NCI-H146 treated with DMSO at 0.1 percent for 48 hours (cell line): Measurements from ENCODE around the gene AKR1C4.
"Not testable (repeated sequence)": the region's sequence is repeated elsewhere in the genome, so short reads cannot be mapped to it uniquely, and the experiment has no call there.

Experiments used
- DNase-seq: peaks from one replicate; lab custom pipeline; 2025; ENCODE audit not compliant: unreplicated experiment; lab: John Stamatoyannopoulos, UW

Gene AKR1C4

DNA sequence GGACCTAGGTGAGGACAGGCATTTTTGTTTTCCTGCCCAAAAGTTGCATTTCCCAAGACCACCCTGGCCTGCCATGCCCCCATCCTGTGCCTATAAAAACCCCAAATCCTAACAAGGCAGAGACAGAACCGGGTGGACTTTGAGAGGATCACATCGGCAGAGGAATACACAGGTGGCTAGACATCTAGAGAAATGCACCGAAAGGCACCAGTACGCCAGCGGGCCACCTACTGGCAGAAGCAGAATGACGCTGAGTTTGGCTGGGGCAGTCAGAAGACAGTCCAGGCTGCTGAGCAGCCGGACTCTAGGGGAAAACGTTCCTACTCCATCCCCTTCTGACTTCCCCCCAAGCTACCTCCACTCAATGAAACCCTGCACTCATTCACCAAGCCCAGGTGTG, 2.8 kb downstream of the AKR1C4 start:
- DNase-seq: peak; percentile 81

DNA sequence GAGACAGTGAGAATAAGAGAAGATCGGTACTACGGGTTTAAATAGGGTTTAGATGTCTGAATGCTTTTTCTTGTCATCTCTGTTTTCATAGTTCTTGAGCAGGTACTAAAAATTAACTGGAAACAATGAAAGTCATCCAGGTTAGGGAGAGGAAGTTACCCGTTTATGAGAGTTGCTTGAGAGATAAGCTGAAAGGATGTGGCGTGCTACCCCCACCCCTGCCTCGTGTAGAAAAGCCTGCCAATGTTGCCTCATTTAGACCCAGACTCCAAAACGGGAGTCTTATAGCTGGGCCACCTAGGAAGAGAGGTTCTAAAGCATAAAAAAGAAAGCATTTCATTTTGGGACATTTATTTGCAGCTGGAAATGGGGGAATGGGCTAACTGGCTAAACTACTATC, 10.2 kb downstream of the AKR1C4 start:
- DNase-seq: no peak

DNA sequence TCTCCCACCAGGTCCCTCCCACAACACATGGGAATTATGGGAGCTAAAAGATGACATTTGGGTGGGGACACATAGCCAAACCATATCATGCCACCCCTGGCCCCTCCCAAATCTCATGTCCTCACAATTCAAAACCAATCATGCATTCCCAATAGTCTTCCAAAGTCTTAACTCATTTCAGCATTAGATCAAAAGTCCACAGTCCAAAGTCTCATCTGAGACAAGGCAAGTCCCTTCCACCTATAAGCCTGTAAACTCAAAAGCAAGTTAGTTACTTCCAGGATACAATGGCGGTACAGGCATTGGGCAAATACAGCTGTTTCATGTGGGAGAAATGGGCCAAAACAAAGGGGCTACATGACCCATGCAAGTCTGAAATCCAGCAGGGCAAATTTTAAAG, 13.1 kb downstream of the AKR1C4 start:
- DNase-seq: not testable (repeated sequence)

DNA sequence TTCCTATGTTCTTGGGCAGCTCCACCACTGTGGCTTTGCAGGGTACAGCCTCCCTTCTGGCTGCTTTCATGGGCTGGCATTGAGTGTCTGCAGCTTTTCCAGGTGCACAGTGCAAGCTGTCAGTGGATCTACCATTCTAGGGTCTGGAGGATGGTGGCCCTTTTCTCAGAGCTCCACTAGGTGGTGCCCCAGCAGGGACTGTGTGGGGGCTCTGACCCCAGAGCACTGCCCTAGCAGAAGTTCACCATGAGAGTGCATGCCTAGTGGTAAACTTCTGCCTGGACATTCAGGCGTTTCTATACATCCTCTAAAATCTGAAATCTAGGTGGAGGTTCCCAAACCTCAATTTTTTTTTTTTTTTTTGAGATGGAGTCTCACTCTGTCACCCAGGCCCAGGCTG, 13.6 kb downstream of the AKR1C4 start:
- not testable (repeated sequence) for DNase-seq

DNA sequence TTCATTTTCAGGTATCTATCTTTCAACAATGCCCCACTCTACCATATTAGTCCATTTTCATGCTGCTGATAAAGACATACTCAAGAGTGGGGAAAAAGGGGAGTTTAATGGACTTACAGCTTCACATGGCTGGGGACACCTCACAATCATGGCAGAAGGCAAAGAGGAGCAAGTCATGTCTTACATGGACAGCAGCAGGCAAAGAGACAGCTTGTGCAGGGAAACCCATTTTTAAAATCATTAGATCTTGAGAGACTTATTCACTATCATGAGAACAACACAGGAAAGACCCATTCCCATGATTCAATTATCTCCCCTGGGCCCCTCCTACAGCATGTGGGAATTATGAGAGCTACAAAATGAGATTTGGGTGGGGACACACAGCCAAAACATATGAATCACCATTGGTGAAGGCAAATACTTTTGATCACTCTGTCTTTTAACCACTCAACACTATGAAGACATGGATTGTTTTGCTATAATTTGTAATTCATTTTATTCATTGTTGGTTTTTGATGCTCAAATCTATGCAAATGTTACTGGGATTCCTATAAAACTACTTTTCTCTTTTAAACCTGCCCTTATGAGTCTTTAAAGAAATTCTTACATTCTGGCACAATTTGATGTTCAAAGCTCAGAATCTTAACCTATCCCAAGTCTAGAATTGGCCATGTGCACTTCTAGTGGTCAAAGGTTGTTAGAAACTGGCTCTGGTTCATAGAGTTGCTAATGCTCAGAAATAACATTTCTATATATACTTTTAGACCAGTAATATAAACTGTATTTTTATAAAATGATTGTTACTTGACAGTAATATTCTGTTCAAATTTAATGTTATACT, 15.3 kb downstream of the AKR1C4 start:
- DNase-seq: no peak

DNA sequence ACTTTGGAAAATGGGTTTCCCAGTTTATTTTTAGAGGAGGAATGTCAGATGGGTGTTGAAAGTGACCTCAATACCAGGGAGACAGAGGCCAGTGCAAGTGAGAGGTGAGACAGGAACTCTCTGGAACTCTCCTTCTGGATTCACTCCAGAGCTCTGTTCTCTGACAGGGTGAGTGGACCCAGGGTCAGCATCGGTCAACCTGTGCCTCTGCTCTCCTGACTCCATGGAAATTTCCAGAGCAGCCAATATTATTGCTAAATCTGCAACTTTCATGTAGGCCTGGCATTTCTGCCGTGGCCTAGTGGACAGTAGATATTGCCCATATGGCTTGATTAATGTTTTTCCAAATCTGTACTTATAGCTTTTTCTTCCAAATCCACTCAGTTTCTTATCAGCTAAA, 20.2 kb downstream of the AKR1C4 start:
- no peak for DNase-seq

DNA sequence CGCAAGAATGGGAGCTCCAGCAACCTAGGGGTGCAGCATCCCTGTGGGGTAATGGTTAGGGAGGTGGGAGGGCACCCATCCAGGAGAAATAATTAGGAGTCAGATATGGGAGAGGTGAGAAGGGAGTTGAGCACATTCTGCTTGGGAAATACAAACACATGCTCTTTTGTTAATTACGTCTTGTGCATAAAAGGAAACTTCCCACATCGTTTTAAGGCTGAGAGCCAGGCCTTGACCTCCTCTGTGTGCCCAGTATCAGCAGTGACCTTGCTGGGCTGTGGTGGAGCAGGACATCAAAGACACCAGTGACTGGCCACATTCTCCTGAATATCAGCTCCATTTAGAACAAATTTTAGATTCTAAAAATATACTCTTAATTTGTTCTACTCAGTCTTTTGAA, 22.6 kb downstream of the AKR1C4 start:
- no peak for DNase-seq

DNA sequence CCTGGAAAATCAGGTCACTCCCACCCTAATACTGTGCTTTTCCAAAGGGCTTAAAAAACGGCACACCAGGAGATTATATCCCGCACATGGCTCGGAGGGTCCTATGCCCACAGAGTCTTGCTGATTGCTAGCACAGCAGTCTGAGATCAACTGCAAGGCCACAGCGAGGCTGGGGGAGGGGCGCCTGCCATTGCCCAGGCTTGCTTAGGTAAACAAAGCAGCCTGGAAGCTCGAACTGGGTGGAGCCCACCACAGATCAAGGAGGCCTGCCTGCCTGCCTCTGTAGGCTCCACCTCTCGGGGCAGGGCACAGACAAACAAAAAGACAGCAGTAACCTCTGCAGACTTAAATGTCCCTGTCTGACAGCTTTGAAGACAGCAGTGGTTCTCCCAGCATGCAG, 26.3 kb downstream of the AKR1C4 start:
- not testable (repeated sequence) for DNase-seq

DNA sequence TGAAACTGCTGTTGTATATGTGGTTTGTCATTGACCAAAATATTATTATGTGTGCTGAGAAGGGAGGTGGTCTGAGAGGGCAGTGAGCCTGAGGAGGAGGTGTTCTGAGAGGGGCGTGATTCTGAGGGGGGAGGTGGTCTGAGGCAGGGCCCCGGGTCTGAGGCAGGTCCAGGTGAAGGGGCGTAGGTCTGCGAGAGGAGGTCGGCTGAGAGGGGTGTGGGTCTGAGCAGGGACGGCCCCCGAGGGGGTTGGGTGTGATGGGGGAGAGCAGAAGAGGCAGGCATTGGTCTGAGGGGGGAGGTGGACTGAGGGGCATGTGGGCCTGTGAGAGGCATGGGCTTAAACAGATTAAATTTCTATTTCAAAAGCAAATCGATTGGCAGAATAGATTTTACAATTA, 32.4 kb downstream of the AKR1C4 start:
- no peak for DNase-seq

DNA sequence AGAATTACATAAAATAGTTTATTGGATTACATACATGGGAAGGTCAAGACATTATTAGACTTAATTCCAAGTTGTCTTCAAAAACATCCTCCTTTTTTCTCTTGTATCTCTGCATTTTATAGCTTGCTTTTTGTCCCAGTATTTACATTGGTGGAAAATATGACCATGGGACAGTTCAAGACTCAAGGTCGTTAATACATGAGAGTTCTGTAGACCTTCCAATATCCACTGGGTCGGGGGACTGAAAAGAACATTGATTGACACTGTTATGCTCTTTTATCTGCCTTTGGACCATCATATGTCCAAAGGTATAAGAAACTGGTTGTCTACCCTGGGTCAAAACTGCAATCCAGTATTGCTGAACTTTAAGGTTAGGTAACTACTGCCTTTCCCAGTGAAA, 36.7 kb downstream of the AKR1C4 start:
- no peak for DNase-seq

DNA sequence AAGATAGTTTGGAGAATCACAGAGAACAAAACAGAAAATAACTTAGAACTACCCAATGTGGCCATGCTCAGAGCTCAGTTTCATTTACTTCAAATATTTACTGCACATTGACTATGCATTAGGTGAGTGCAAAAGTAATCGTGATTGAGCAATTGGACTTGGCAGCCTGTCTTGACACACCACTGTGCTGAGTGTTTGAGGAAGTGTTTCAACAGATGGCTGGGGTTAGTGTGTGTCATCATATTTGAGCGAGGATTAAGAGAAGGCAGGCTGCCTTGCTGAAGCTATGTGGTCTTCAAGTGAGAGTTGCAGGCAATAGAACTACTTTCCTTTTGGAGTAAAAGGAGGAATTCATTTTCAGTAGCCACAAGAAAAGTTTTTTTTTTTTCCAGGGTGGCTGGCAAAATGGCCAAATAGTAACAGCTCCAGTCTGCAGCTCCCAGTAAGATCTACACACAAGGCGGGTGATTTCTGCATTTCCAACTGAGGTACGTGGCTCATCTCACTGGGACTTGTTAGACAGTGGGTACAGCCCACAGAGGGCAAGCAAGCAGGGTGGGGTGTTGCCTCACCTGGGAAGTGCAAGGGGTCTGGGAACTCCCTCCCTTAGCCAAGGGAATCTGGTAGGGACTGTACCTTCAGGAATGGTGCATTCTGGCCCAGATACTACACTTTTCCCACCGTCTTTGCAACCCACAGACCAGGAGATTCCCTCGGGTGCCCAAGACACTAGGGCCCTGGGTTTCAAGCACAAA, 37.6 kb downstream of the AKR1C4 start:
- DNase-seq: no peak

DNA sequence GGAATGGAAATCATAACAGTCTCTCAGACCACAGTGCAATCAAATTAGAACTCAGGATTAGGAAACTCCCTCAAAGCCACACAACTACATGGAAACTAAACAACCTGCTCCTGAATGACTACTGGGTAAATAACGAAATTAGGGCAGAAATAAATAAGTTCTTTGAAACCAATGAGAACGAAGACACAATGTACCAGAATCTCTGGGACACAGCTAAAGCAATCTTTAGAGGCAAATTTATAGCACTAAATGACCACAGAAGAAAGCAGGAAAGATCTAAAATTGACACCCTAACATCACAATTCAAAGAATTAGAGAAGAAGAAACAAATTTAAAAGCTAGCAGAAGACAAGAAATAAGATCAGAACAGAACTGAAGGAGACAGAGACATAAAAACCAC, 40.9 kb downstream of the AKR1C4 start:
- not testable (repeated sequence) for DNase-seq

DNA sequence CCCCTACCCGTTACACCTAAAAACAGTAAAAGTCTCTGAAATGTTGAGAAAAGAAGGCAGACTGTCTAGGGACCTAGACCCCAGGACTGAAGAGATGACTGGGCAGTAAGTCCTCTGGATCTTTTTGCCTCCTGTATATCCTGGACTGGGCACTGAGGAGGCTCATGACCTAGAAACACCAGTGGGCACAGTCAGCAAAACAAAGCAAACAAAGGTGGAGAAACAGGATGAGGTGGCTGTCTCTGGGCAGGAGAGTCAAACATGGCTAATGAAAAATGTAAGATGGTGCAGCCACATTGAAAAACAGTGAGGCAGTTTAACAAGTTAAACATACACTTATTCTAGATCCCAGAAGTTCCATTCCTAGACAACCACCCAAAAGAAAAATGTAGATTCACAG, 45.9 kb downstream of the AKR1C4 start:
- no peak for DNase-seq

DNA sequence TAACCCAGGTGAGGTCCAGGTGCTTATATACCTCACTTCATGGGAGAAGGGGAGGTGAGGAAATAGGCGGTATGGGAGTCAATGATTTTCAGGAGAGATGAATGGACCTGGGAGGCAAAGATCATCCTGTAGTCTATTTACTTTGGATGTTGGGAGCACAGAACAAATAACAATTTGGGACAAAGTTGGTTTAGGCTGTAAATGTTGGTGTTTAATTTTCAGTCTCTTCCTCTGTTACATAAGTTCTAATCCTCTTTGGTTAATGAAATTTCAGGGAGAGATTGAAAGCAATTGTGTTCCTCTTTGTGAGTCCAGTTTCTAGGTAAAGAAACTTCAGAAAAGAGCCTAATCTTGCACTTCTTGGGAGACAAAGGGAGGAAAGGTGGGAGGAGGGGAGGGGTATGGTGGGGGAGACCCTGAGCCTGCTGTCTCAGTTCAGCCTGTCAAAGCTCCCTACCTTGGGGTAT, 46.9 kb downstream of the AKR1C4 start:
- no peak for DNase-seq

DNA sequence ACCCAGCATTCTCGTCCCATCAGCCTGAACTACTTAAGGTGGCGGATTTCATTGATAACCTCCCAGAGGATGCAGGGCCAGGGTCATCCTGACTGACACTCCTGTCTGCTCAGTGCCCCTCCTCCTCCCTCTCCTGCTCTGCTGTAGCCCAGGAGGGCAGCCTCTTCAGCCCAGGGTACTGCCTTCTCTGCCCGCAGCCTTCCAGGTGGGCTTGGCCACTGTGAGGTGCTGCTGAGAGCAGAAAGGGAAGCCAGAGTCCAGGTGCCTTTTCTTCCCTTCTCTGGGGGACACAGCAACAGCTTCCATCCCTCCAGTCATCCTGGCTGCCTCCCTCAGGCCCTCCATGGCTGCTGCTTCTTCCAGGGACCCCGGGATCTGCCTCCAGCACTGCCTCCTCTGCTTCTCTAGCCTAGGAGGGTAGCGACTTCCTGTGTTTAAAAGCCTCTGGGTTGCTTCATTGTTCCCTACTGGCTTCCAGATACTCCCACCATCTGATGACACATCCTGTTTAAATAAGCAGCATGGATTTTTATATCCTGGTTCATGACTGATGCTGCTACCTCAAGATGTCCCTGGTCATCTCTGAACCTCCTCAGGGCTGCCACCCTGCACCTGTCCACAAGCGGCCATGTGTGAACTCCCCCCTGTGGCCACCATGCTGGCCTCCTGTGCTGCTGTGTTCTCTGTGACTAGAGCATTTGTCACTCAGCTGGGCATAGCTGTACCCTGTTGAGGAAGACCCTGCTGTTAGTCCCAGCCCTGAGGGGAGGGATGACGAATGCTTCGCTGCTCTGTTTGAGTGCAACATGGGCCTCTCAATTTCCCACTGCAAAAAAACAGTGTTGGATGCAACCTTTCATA, 55.8 kb downstream of the AKR1C4 start:
- peak; percentile 60 for DNase-seq

DNA sequence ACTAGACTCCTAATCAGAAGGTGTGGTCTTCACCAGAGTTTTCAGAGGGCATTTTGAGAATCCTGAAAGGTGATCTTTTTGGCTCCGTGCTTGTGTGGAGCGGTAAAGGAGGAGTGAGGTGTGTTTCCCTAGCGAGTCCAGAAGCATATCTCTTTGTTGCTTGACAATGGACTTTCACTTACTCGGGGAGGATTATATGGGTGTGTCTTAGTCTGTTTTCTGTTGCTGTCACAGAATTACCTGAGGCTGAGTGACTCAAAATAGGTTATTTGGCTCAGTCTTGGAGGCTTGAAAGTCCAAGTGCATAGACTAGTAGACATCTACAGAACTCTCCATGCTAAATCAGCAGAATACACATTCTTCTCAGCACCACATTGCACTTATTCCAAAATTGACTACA, 57.9 kb downstream of the AKR1C4 start:
- DNase-seq: no peak

DNA sequence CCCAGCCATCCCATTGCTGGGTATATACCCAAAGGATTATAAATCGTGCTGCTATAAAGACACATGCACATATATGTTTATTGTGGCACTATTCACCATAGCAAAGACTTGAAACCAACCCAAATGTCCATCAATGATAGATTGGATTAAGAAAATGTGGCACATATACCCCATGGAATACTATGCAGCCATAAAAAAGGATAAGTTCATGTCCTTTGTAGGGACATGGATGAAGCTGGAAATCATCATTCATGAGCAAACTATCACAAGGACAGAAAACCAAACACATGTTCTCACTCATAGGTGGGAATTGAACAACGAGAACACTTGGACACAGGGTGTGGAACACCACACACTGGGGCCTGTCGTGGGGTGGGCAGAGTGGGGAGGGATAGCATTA, 61.1 kb downstream of the AKR1C4 start:
- DNase-seq: not testable (repeated sequence)

DNA sequence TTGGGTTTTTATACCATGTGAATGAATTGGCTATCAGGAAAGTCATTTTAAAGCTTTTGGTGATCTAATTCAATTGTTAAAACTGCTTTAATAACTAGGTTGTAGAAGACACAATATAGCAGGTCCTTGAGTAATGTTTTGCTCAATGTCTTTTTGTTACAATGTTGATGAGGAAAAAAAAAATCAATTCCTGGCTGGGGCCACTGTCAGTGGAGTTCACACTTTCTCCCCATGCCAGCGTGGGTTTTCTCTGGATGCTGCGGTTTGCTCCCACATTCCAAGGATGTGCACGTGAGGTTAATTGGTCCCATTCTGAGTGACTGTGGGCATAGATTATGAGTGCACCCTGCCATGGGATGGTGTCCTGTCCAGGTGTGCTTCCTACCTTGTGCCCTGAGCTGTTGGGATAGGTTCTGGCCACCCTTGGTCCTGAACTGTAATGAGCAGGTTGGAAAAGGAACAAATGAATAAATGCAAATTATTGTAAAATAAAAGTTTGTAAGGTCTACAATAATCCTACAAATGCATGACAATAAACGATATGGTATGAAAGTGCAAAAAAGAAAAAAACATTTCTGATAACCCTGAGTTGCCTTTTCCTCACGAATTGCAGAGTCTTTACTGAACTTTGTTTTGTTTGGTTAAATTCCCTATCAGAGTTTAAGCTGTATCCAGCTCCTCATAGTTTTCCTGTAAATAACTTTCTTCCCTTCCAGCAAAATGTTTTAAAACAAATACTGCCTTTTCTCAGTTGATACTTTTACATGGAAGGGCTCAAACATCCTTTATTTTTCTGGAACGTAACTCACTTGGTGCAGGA, 62.7 kb downstream of the AKR1C4 start:
- no peak for DNase-seq

DNA sequence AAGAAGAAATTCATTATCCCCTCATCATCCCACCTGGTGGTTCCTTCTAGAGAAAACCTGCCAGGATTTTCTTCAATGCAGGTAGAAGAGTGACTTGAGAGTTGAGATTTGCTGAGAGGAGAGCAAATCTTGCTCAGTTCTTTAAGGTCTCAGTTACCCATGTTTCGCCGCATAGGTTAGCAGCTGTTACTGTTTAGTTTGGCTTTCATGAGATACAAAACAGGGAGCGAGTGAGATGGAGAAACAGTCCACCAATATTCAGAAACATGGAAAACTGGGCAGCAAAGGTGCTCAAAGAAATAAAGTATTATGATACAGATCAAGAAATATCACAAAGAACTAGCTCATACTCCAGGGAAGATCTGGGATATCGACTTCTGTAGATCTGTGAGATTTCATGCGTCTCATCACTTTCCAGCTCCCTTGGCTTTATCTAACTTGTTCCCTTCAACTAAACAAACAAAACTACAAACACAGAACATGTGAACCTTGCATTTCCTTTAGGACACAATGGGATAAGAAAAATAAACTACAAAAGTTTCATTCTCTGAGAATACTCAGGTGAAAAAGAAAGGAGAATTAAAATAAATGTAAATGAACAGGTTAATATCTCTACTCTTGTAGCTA, 63.4 kb downstream of the AKR1C4 start:
- DNase-seq: no peak

DNA sequence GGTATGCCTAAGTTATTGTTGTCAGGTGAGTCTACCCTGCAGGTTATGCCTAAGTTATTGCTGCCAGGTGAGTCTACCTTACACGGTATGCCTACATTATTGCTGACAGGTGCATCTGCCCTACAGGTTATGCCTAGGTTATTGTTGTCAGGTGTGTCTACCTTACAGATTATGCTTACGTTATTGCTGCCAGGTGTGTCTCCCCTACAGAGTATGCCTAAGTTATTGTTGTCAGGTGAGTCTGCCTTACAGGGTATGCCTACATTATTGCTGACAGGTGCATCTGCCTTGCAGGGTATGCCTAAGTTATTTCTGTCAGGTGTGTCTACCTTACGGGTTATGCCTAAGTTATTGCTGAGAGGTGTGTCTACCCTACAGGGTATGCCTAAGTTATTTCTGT, 64.2 kb downstream of the AKR1C4 start:
- no peak for DNase-seq
